ENCODE measurements around the gene ARHGEF11.

Gene ARHGEF11

GRCh38 chr1:156947818-156948525, 97.6 kb downstream of the ARHGEF11 start:
- DNase-seq = no peak

- DNase-seq = no peak
These were observed 98.4 kb downstream of the ARHGEF11 start for GRCh38 chr1:156947127-156947526.

- no peak for DNase-seq
These were observed 99.5 kb downstream of the ARHGEF11 start for GRCh38 chr1:156945881-156946661.

GRCh38 chr1:156944848-156945247, 100.7 kb downstream of the ARHGEF11 start:
- DNase-seq = no peak

- no peak for DNase-seq
These were observed 101.3 kb downstream of the ARHGEF11 start for GRCh38 chr1:156944268-156944667.

- no peak for DNase-seq
These were observed 101.8 kb downstream of the ARHGEF11 start for GRCh38 chr1:156943756-156944155.

- DNase-seq = no peak
These were observed 103.0 kb downstream of the ARHGEF11 start for GRCh38 chr1:156942576-156942975.

GRCh38 chr1:156942176-156942575, 103.4 kb downstream of the ARHGEF11 start:
- no peak for DNase-seq

GRCh38 chr1:156941675-156942074, 103.9 kb downstream of the ARHGEF11 start:
- DNase-seq = no peak

- no peak for DNase-seq
These were observed 105.7 kb downstream of the ARHGEF11 start for GRCh38 chr1:156939786-156940334.

GRCh38 chr1:156938813-156939212, 106.7 kb downstream of the ARHGEF11 start:
- no peak for DNase-seq

- no peak for DNase-seq
These were observed 107.7 kb downstream of the ARHGEF11 start for GRCh38 chr1:156937883-156938282.

- no peak for DNase-seq
These were observed 108.8 kb downstream of the ARHGEF11 start for GRCh38 chr1:156936721-156937220.

GRCh38 chr1:156936191-156936590, 109.4 kb downstream of the ARHGEF11 start:
- no peak for DNase-seq

- no peak for DNase-seq
These were observed 109.9 kb downstream of the ARHGEF11 start for GRCh38 chr1:156935505-156936128.

- no peak for DNase-seq
These were observed 112.4 kb downstream of the ARHGEF11 start for GRCh38 chr1:156933136-156933535.

GRCh38 chr1:156931974-156932710, 113.4 kb downstream of the ARHGEF11 start:
- no peak for DNase-seq

- no peak for DNase-seq
These were observed 114.2 kb downstream of the ARHGEF11 start for GRCh38 chr1:156931211-156931952.

- no peak for DNase-seq
These were observed 115.1 kb downstream of the ARHGEF11 start for GRCh38 chr1:156930483-156930882.

GRCh38 chr1:156929596-156930238, 115.8 kb downstream of the ARHGEF11 start:
- DNase-seq = no peak

GRCh38 chr1:156928043-156928602, 117.4 kb downstream of the ARHGEF11 start:
- no peak for DNase-seq
